NCI-H2196 treated with DMSO at 0.1 percent for 48 hours (cell line): ENCODE measurements around the gene TMPRSS7.

ENCODE experiments used
- DNase-seq: peaks from one replicate; lab custom pipeline; 2025; ENCODE audit not compliant: unreplicated experiment; lab: John Stamatoyannopoulos, UW

Gene TMPRSS7

GRCh38 chr3:112093180-112093522 lies 58.6 kb downstream of the TMPRSS7 start:
- DNase-seq = no peak

- DNase-seq = no peak
Measured at GRCh38 chr3:112095731-112096130, 61.2 kb downstream of the TMPRSS7 start.

GRCh38 chr3:112096176-112096575 lies 61.6 kb downstream of the TMPRSS7 start:
- DNase-seq = no peak

GRCh38 chr3:112097378-112097777 lies 62.8 kb downstream of the TMPRSS7 start:
- DNase-seq = peak; percentile 88

GRCh38 chr3:112101916-112102315 lies 67.4 kb downstream of the TMPRSS7 start:
- DNase-seq = no peak

GRCh38 chr3:112104774-112105173 lies 70.2 kb downstream of the TMPRSS7 start:
- DNase-seq = no peak

- peak; percentile 23 for DNase-seq
Measured at GRCh38 chr3:112109322-112109721, 74.8 kb downstream of the TMPRSS7 start.

GRCh38 chr3:112111785-112112402 lies 77.4 kb downstream of the TMPRSS7 start:
- peak; percentile 88 for DNase-seq

- DNase-seq = no peak
Measured at GRCh38 chr3:112114576-112115160, 80.1 kb downstream of the TMPRSS7 start.

GRCh38 chr3:112115161-112115739 lies 80.7 kb downstream of the TMPRSS7 start:
- no peak for DNase-seq

GRCh38 chr3:112115806-112116383 lies 81.4 kb downstream of the TMPRSS7 start:
- no peak for DNase-seq

- DNase-seq = no peak
Measured at GRCh38 chr3:112116748-112117186, 82.2 kb downstream of the TMPRSS7 start.

- DNase-seq = no peak
Measured at GRCh38 chr3:112117415-112117814, 82.9 kb downstream of the TMPRSS7 start.

- DNase-seq = no peak
Measured at GRCh38 chr3:112117841-112118571, 83.5 kb downstream of the TMPRSS7 start.

- no peak for DNase-seq
Measured at GRCh38 chr3:112119962-112120836, 85.7 kb downstream of the TMPRSS7 start.

GRCh38 chr3:112121577-112122547 lies 87.3 kb downstream of the TMPRSS7 start:
- DNase-seq = no peak

- DNase-seq = no peak
Measured at GRCh38 chr3:112122870-112123269, 88.3 kb downstream of the TMPRSS7 start.

GRCh38 chr3:112123548-112123947 lies 89.0 kb downstream of the TMPRSS7 start:
- DNase-seq = no peak

- no peak for DNase-seq
Measured at GRCh38 chr3:112124907-112125607, 90.5 kb downstream of the TMPRSS7 start.
